K562 (cell line): ENCODE data around the gene ZNF362. TPM values are rescaled to one million over a fixed set of nuclear protein-coding genes. Genes with fewer than 3 reads are reported as not detected.
A peak's percentile ranks its signal among the peaks of the same experiment; 100 is the strongest.

Experiments
- ATAC-seq: fragments of 200-7000 bp; cut with Tn5 transposase; 3 replicates; pipeline ENCODE4 v1.9.1; 2020; ENCODE audit warnings: moderate library complexity
- BruUV-seq: library from RNA; stranded (reverse); fragments of 400-500 nt; replicated peaks from 2 replicates; lab custom pipeline; 2021; lab: Mats Ljungman, UMichigan
- CTCF ChIA-PET: fragments of 300-600 bp; formaldehyde crosslinking; extraction: SDS; loops from one replicate; lab custom pipeline; 2021; ENCODE audit warnings: low intra/inter-chr PET ratio; lab: Yijun Ruan, JAX
- POLR2A ChIA-PET: fragments of 300-600, 350-650 bp; sonication (Branson Sonifier 250); formaldehyde crosslinking; extraction: SDS; loops from one replicate; lab custom pipeline; 2021; ENCODE audit warnings: antibody characterized with exemption, inconsistent platforms; lab: Yijun Ruan, JAX
- DNase-seq, 4 experiments: peaks; one replicate each; pipeline versions ENCODE4 v3.0.0 to v3.0.0-alpha.2; 2011 to 2018; ENCODE audit warnings: low spot score in 3 of 4, mixed read lengths in 3 of 4; ENCODE audit errors: extremely low read depth in 1 of 4
- FAIRE-seq: peaks from 2 replicates; lab custom pipeline; 2011; peaks lifted over from hg19 to GRCh38; lab: Jason Lieb, UNC
- H2AFZ ChIP-seq: 2 replicates; pipeline ENCODE4 v1.6.0; 2011; ENCODE audit warnings: low read depth, low read length, control low read depth, inconsistent platforms
- H3K27ac ChIP-seq: fragments of 200-600 bp; 3 replicates; pipeline ENCODE4 v1.8.0; 2011; ENCODE audit warnings: low read depth, mild to moderate bottlenecking, control low read depth, inconsistent platforms, low read length, moderate library complexity, mixed read lengths; ENCODE audit errors: extremely low read depth
- H3K27me3 ChIP-seq, 2 experiments: fragments of 300-600 bp in 1 of 2; 2 replicates in 1 of 2; 3 replicates in 1 of 2; pipeline versions ENCODE4 v1.6.0 to v1.8.0; 2011; ENCODE audit warnings: inconsistent platforms in 2 of 2, low read length in 2 of 2, mild to moderate bottlenecking in 1 of 2, mixed read lengths in 1 of 2, moderate library complexity in 1 of 2; ENCODE audit not compliant: control insufficient read depth in 2 of 2, insufficient read depth in 2 of 2
- H3K36me3 ChIP-seq: fragments of 300-600 bp; 3 replicates; pipeline ENCODE4 v1.8.0; 2011; ENCODE audit warnings: mild to moderate bottlenecking, low read length, inconsistent platforms; ENCODE audit not compliant: control insufficient read depth, insufficient read depth
- H3K4me1 ChIP-seq, 2 experiments: fragments of 200-600 bp in 1 of 2; replicated peaks in 1 of 2; 2 replicates in 1 of 2; 3 replicates in 1 of 2; pipeline versions ENCODE4 v1.5.1 to v1.8.0; 2011; ENCODE audit warnings: inconsistent platforms in 2 of 2, low read length in 2 of 2, mild to moderate bottlenecking in 1 of 2, mixed read lengths in 1 of 2, moderate library complexity in 1 of 2; ENCODE audit not compliant: control insufficient read depth in 2 of 2, insufficient read depth in 2 of 2
- H3K4me2 ChIP-seq: 2 replicates; pipeline ENCODE4 v1.6.1; 2011; ENCODE audit warnings: low read length, control low read depth, inconsistent platforms, mixed read lengths; ENCODE audit not compliant: insufficient read depth
- H3K4me3 ChIP-seq: fragments of 200-600 bp; sonication (generic), shearing (Covaris generic); 2 replicates; pipeline ENCODE4 v1.5.1; 2016; ENCODE audit warnings: control low read depth, inconsistent platforms
- H3K79me2 ChIP-seq: fragments of 200-600 bp; 3 replicates; pipeline ENCODE4 v1.8.0; 2011; ENCODE audit warnings: low read length, inconsistent platforms; ENCODE audit not compliant: control insufficient read depth, insufficient read depth
- H3K9ac ChIP-seq, 2 experiments: 2 replicates each; pipeline versions ENCODE4 v1.6.0 to v1.6.1; 2011; ENCODE audit warnings: low read depth in 2 of 2, low read length in 2 of 2, control low read depth in 1 of 2, inconsistent platforms in 1 of 2, mild to moderate bottlenecking in 1 of 2, mixed read lengths in 1 of 2; ENCODE audit not compliant: insufficient read depth in 1 of 2
- H3K9me1 ChIP-seq: one replicate; pipeline ENCODE4 v1.6.0; 2011; ENCODE audit warnings: inconsistent platforms, mild to moderate bottlenecking, low read length, moderate library complexity; ENCODE audit not compliant: control insufficient read depth, insufficient read depth
- H3K9me3 ChIP-seq: replicated peaks from 2 replicates; pipeline ENCODE4 v1.5.1; 2011; ENCODE audit warnings: low read depth, low read length, inconsistent platforms; ENCODE audit not compliant: control insufficient read depth, insufficient read depth
- H4K20me1 ChIP-seq: replicated peaks from 2 replicates; pipeline ENCODE4 v1.6.1; 2011; ENCODE audit warnings: low read length, inconsistent platforms, mixed read lengths; ENCODE audit not compliant: control insufficient read depth, insufficient read depth
- E2F6 ChIP-seq, 2 experiments: IDR thresholded peaks; 2 replicates each; pipeline ENCODE4 v1.6.1; 2011; ENCODE audit warnings: borderline replicate concordance in 1 of 2, control low read depth in 1 of 2, low read depth in 1 of 2, low read length in 1 of 2, mild to moderate bottlenecking in 1 of 2, mixed read lengths in 1 of 2, moderate library complexity in 1 of 2; ENCODE audit not compliant: insufficient read depth in 1 of 2, insufficient read length in 1 of 2, poor library complexity in 1 of 2, severe bottlenecking in 1 of 2; ENCODE audit errors: extremely low read depth in 1 of 2
- RBBP5 ChIP-seq: fragments of 200-600 bp; sonication (generic); IDR thresholded peaks from 2 replicates; pipeline ENCODE4 v1.6.1; 2012; ENCODE audit warnings: borderline replicate concordance, mild to moderate bottlenecking, low read length, control low read depth, inconsistent platforms; ENCODE audit not compliant: insufficient read depth, poor library complexity, severe bottlenecking
- ZC3H4 ChIP-seq: sonication (generic); formaldehyde crosslinking; IDR thresholded peaks from 2 replicates; pipeline ENCODE4 v1.9.0; 2021; ENCODE audit warnings: missing genetic modification reagents, borderline replicate concordance
- WGBS: fragments of 100-300 bp; shearing (Covaris generic); methylation state at CpG from one replicate; pipeline ENCODE4 v1.1.6; 2016; ENCODE audit warnings: low coverage, mixed read lengths; ENCODE audit not compliant: insufficient coverage; ENCODE audit errors: missing lambda C conversion rate; 5-methylcytosine and 5-hydroxymethylcytosine counted together
- in situ Hi-C: fragments of 300-500 bp; cut with MboI; formaldehyde crosslinking; loops from 4 replicates; pipeline ENCODE4 v1.15.0; 2018; ENCODE audit warnings: inconsistent platforms, mixed read lengths
- intact Hi-C: fragments of 100-400 bp; cut with micrococcal nuclease; formaldehyde crosslinking; loops from 2 replicates; pipeline ENCODE4 v1.14.2; 2022
- polyA plus RNA-seq, 8 experiments: library from polyadenylated mRNA; depleted of rRNA in 4 of 8; stranded (reverse) in 5 of 8; unstranded in 3 of 8; fragments of >200 nt; fragmentation: Nextera tagmentation in 2 of 8; fragmentation: Illumina TruSeq in 1 of 8; extraction: Ambion mirVana in 2 of 8; extraction: Trizol in 1 of 8; gene quantifications; 2 replicates each; pipeline versions ENCODE4 v1.2.1 to v1.2.3, GENCODE V29; 2011 to 2014; ENCODE audit warnings: inconsistent platforms in 1 of 8, missing spikeins in 1 of 8
- total RNA-seq, 7 experiments: library from RNA; depleted of rRNA in 6 of 7; stranded (reverse); fragments of >200 nt in 6 of 7; fragmentation: Illumina TruSeq in 2 of 7; extraction: Trizol in 2 of 7; gene quantifications; 2 replicates each; pipeline versions ENCODE4 v1.2.1 to v1.2.3, GENCODE V29; 2011 to 2021; ENCODE audit warnings: low replicate concordance in 1 of 7

ZNF362 gene
- total and polyA plus RNA-seq, 9 of the 15 experiments (the other 6 are each of a cell fraction or from before 2014, with no cell fraction given): 0.01 to 1.1 (median 0.35) TPM; not detected in 1

GRCh38 chr1:33347650-33347992, 91.3 kb downstream of the ZNF362 start:
- no peaks in the 10 kb centered on the region for H3K9me3 ChIP-seq
- FAIRE-seq (no peak), ATAC-seq (no peak), DNase-seq (peak in 1 of 4 experiments; percentile 23)
- BruUV-seq: no TSS peak
- peaks cover 69% of the 10 kb centered on the region for H3K79me2 ChIP-seq
- H3K36me3 ChIP-seq: peaks cover 37% of the 10 kb centered on the region; the same call in 2 of the 3 replicates
- CTCF ChIA-PET: no interaction called here
- TF ChIP-seq E2F6 (IDR thresholded peaks at IDR 0.05; ENCODE audit: borderline replicate concordance in 1 of 2, extremely low read depth in 1 of 2, insufficient read depth in 1 of 2, insufficient read length in 1 of 2, low read depth in 1 of 2, low read length in 1 of 2, poor library complexity in 1 of 2, severe bottlenecking in 1 of 2) (peak in 1 of 2 experiments; percentile 32), RBBP5 (peak; percentile 27), ZC3H4 (CRISPR knock-in tag) (no peak)
- WGBS: 54% methylated on average over 5 of the region's 5 CpGs
- H3K4me2 ChIP-seq: peak overlapping the region; percentile 79
- H2AFZ ChIP-seq: no peak overlapping the region
- H3K9me1 ChIP-seq: peaks cover 2% of the 10 kb centered on the region
- intact Hi-C loops (no loop called here), in situ Hi-C loops (no loop called here)
- no peak overlapping the region for H3K27ac ChIP-seq
- peaks cover 30 to 35% of the 10 kb centered on the region in 2 experiments for H3K4me1 ChIP-seq
- H3K9ac ChIP-seq: peak overlapping the region; percentile 21 to 85; a peak in 1 of 4 replicates
- peaks cover 20% of the 10 kb centered on the region for H4K20me1 ChIP-seq
- H3K4me3 ChIP-seq: peak overlapping the region; percentile 71; the same call in 1 of the 2 replicates
- POLR2A ChIA-PET: interaction anchor here (0.5 to 1.8 kb wide), 3 partner anchors 9 to 35 kb away, joined by 3 to 13 read pairs (median 5); no protein-coding TSS in a partner anchor
- H3K27me3 ChIP-seq: no peaks in the 10 kb centered on the region
